WTC11 (cell line): ENCODE results near the gene BLM.

Source experiments
- CBFB ChIP-seq: sonication (generic); formaldehyde crosslinking; IDR thresholded peaks from 2 replicates; pipeline ENCODE4 v1.8.1; 2022; ENCODE audit warnings: mild to moderate bottlenecking, low read depth, missing genetic modification reagents
- CREB1 ChIP-seq: sonication (generic); formaldehyde crosslinking; IDR thresholded peaks from 2 replicates; pipeline ENCODE4 v1.8.0; 2023; ENCODE audit warnings: mild to moderate bottlenecking, missing genetic modification reagents
- ELF4 ChIP-seq: sonication (generic); formaldehyde crosslinking; IDR thresholded peaks from 2 replicates; pipeline ENCODE4 v1.8.1; 2022; ENCODE audit warnings: low read depth, mild to moderate bottlenecking, moderate library complexity, missing genetic modification reagents
- TF ChIP-seq, protein P1 (sequence below): sonication (generic); formaldehyde crosslinking; IDR thresholded peaks from 2 replicates; pipeline ENCODE4 v1.8.0; 2022; ENCODE audit warnings: mild to moderate bottlenecking, missing genetic modification reagents
- TF ChIP-seq, protein P2 (sequence below): fragments of 250-450 bp; sonication (Bioruptor Pico); IDR thresholded peaks from 2 replicates; pipeline ENCODE4 v1.9.0; 2021; ENCODE audit warnings: moderate library complexity, mild to moderate bottlenecking, inconsistent platforms, borderline replicate concordance
- TF ChIP-seq, protein P3 (sequence below): fragments of 200-600 bp; IDR thresholded peaks from 2 replicates; pipeline ENCODE4 v1.8.0; 2022; ENCODE audit warnings: antibody characterized with exemption

DNA sequence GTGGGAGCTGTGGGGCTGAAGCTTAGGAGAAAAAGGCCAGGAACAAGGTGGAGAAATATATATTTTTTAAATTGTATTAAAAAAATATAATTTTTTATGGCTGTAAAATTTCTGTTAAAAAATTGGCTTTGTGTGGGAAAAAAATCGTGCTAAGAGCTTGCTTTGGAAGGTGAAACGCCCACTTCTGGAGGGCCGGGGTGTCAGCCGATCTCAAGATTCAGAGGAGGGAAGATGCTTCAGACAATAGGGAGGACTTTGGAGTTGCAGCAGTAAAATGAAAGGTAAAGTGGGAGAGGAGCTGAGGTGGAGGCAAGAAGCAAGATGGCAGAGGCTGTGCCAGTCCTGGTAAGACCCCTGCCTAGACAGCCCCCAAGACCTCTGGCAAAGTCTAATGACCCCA is 45.9 kb upstream of the BLM start:
- TF ChIP-seq, protein P1, sequence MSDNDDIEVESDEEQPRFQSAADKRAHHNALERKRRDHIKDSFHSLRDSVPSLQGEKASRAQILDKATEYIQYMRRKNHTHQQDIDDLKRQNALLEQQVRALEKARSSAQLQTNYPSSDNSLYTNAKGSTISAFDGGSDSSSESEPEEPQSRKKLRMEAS (CRISPR knock-in tag) = no peak
- TF ChIP-seq CREB1 (no peak), CBFB (CRISPR knock-in tag) (no peak), ELF4 (CRISPR knock-in tag) (no peak)
- TF ChIP-seq, protein P2, sequence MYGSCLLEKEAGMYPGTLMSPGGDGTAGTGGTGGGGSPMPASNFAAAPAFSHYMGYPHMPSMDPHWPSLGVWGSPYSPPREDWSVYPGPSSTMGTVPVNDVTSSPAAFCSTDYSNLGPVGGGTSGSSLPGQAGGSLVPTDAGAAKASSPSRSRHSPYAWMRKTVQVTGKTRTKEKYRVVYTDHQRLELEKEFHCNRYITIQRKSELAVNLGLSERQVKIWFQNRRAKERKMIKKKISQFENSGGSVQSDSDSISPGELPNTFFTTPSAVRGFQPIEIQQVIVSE (CRISPR knock-in tag) = no peak
- TF ChIP-seq, protein P3, sequence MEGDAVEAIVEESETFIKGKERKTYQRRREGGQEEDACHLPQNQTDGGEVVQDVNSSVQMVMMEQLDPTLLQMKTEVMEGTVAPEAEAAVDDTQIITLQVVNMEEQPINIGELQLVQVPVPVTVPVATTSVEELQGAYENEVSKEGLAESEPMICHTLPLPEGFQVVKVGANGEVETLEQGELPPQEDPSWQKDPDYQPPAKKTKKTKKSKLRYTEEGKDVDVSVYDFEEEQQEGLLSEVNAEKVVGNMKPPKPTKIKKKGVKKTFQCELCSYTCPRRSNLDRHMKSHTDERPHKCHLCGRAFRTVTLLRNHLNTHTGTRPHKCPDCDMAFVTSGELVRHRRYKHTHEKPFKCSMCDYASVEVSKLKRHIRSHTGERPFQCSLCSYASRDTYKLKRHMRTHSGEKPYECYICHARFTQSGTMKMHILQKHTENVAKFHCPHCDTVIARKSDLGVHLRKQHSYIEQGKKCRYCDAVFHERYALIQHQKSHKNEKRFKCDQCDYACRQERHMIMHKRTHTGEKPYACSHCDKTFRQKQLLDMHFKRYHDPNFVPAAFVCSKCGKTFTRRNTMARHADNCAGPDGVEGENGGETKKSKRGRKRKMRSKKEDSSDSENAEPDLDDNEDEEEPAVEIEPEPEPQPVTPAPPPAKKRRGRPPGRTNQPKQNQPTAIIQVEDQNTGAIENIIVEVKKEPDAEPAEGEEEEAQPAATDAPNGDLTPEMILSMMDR = no peak
